ENCODE data around the gene SYNGR2. TPM values are rescaled to one million over a fixed set of nuclear protein-coding genes. Genes with fewer than 3 reads are reported as not detected.

The SYNGR2 gene
- total RNA-seq, 1 experiment from 2014 or later, result 148 TPM

DNA sequence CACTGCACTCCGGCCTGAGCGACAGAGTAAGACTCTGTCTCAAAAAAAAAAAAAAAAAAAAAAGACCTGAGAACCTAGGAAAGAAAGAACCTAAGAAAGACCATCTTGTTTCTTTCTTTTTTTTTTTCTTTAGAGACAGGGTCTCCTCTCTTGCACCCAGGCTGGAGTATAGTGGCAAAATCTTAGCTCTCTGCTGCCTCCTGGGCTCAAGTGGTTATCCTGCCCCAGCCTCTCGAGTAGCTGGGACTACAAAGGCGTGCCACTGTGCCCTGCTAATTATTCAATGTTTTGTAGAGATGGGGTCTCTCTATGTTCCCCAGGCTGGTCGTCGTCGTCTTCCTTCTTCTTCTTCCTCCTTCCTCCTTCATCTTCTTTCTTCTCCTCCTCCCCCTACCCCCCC lies 37.9 kb downstream of the SYNGR2 start:
- intact Hi-C loops (cut with micrococcal nuclease), result no loop called here
- H3K4me2 ChIP-seq (ENCODE audit: low read length), result no peak overlapping the region
- H4K20me1 ChIP-seq (ENCODE audit: insufficient read depth), result no peaks in the 10 kb centered on the region
- ChIA-PET CTCF (interaction anchor here (0.7 to 1.6 kb wide), 3 partner anchors 19 to 123 kb away, joined by 3 to 4 read pairs (median 3); partner anchors contain the start of genes AFMID and TK1), RAD21 (ENCODE audit: low non-redundant PET in 1 of 2, low total read pairs in 2 of 2, uncharacterized antibody in 2 of 2, unreplicated experiment in 2 of 2) (interaction anchor here in 1 of 2 experiments (1.1 kb wide), 1 partner anchor 20 kb away, joined by 7 read pairs; the partner anchor contains the start of genes AFMID and TK1), POLR2A (interaction anchor here (0.7 to 1.5 kb wide), 2 partner anchors 20 to 66 kb away, joined by 3 to 6 read pairs; partner anchors contain the start of genes AFMID and TK1)
- H3K9me3 ChIP-seq (ENCODE audit: control insufficient read depth in 1 of 2, insufficient read depth in 1 of 2, low read depth in 1 of 2, low read length in 2 of 2), result no peaks in the 10 kb centered on the region
- no peaks in the 10 kb centered on the region for H3K4me1 ChIP-seq (ENCODE audit: control insufficient read depth in 1 of 2, insufficient read depth in 2 of 2, low read length in 2 of 2)
- no peaks in the 10 kb centered on the region for H3K79me2 ChIP-seq (ENCODE audit: insufficient read depth, low read length)
- BruUV-seq (replicated peaks), result no TSS peak
- H3K27me3 ChIP-seq (ENCODE audit: insufficient read depth, low read length), result no peaks in the 10 kb centered on the region
- H3K27ac ChIP-seq (ENCODE audit: low read depth, low read length), result no peak overlapping the region
- no peak overlapping the region for H2AFZ ChIP-seq (ENCODE audit: low read depth, low read length, poor library complexity, severe bottlenecking)
- ATAC-seq, result peak; percentile 56; the same call in 1 of the 2 replicates
- H3K4me3 ChIP-seq (replicated peaks in 1 of 2; ENCODE audit: low read depth in 1 of 2, low read length in 2 of 2), result no peak overlapping the region
- DNase-seq (ENCODE audit: low read depth, low spot score), result no peak
- H3K36me3 ChIP-seq (ENCODE audit: control insufficient read depth in 1 of 2, insufficient read depth in 2 of 2, low read length in 2 of 2), result peaks cover 9 to 16% of the 10 kb centered on the region in 2 experiments; a peak in 3 of 4 replicates
- no peak overlapping the region for H3K9ac ChIP-seq (ENCODE audit: low read length)
- no peak for TF ChIP-seq CEBPB (IDR thresholded peaks at IDR 0.05; ENCODE audit: low read depth)
- TF ChIP-seq, protein P1, sequence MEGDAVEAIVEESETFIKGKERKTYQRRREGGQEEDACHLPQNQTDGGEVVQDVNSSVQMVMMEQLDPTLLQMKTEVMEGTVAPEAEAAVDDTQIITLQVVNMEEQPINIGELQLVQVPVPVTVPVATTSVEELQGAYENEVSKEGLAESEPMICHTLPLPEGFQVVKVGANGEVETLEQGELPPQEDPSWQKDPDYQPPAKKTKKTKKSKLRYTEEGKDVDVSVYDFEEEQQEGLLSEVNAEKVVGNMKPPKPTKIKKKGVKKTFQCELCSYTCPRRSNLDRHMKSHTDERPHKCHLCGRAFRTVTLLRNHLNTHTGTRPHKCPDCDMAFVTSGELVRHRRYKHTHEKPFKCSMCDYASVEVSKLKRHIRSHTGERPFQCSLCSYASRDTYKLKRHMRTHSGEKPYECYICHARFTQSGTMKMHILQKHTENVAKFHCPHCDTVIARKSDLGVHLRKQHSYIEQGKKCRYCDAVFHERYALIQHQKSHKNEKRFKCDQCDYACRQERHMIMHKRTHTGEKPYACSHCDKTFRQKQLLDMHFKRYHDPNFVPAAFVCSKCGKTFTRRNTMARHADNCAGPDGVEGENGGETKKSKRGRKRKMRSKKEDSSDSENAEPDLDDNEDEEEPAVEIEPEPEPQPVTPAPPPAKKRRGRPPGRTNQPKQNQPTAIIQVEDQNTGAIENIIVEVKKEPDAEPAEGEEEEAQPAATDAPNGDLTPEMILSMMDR (IDR thresholded peaks at IDR 0.05 in 2 of 3, conservative IDR thresholded peaks at IDR 0.05 in 1 of 3; ENCODE audit: borderline replicate concordance in 1 of 3, insufficient read depth in 1 of 3, low read depth in 2 of 3, low read length in 2 of 3), result peak in 1 of 3 experiments; percentile 33; a peak in 2 of 6 replicates
- peak; percentile 43; the same call in 1 of the 2 replicates for TF ChIP-seq RAD21 (IDR thresholded peaks at IDR 0.05; ENCODE audit: low read depth)
- no peaks in the 10 kb centered on the region for H3K9me2 ChIP-seq (ENCODE audit: insufficient read depth)

DNA sequence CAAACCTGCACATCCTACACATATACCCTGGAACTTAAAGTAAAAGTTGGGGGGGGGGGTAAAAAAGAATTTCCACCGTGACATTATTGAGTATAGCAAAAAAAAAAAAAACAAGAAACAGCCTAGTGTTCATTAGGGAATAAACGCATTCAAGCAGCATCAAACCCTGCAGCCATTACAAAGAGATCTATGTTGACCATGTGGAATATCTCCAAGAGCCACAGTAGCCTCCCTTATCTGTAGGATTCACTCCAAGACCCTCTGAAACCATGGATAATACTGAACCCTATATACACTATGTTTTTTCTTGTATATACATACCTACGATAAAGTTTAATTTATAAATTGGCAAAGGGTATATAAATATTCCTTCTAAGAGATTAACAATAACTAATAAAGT lies 40.1 kb downstream of the SYNGR2 start:
- BruUV-seq (replicated peaks), result no TSS peak
- POLR2A ChIA-PET, result interaction anchor here (1.4 kb wide), 1 partner anchor 21 kb away, joined by 6 read pairs; the partner anchor contains the start of genes AFMID and TK1
- H2AFZ ChIP-seq (ENCODE audit: low read depth, low read length, poor library complexity, severe bottlenecking), result no peak overlapping the region
- no peak for ATAC-seq
- H3K27me3 ChIP-seq (ENCODE audit: insufficient read depth, low read length), result no peaks in the 10 kb centered on the region
- H3K36me3 ChIP-seq (ENCODE audit: control insufficient read depth in 1 of 2, insufficient read depth in 2 of 2, low read length in 2 of 2), result peaks cover 7 to 13% of the 10 kb centered on the region in 2 experiments; a peak in 3 of 4 replicates
- no peaks in the 10 kb centered on the region for H3K79me2 ChIP-seq (ENCODE audit: insufficient read depth, low read length)
- peaks cover 3 to 4% of the 10 kb centered on the region in 2 experiments for H3K4me1 ChIP-seq (ENCODE audit: control insufficient read depth in 1 of 2, insufficient read depth in 2 of 2, low read length in 2 of 2)
- no peaks in the 10 kb centered on the region for H3K9me2 ChIP-seq (ENCODE audit: insufficient read depth)
- no peak overlapping the region for H3K9ac ChIP-seq (ENCODE audit: low read length)
- no peak overlapping the region for H3K4me2 ChIP-seq (ENCODE audit: low read length)
- H3K9me3 ChIP-seq (ENCODE audit: control insufficient read depth in 1 of 2, insufficient read depth in 1 of 2, low read depth in 1 of 2, low read length in 2 of 2), result no peaks in the 10 kb centered on the region
- RAD21 ChIA-PET (ENCODE audit: low non-redundant PET in 1 of 2, low total read pairs in 2 of 2, uncharacterized antibody in 2 of 2, unreplicated experiment in 2 of 2), result no interaction called here
- CTCF ChIA-PET, result no interaction called here
- H3K4me3 ChIP-seq (replicated peaks in 1 of 2; ENCODE audit: low read depth in 1 of 2, low read length in 2 of 2), result no peak overlapping the region
- no peak for DNase-seq (ENCODE audit: low read depth, low spot score)
- H4K20me1 ChIP-seq (ENCODE audit: insufficient read depth), result no peaks in the 10 kb centered on the region
- H3K27ac ChIP-seq (ENCODE audit: low read depth, low read length), result no peak overlapping the region
- intact Hi-C loops (cut with micrococcal nuclease), result no loop called here
- no peak for TF ChIP-seq RAD21 (IDR thresholded peaks at IDR 0.05; ENCODE audit: low read depth)
- TF ChIP-seq, protein P2, sequence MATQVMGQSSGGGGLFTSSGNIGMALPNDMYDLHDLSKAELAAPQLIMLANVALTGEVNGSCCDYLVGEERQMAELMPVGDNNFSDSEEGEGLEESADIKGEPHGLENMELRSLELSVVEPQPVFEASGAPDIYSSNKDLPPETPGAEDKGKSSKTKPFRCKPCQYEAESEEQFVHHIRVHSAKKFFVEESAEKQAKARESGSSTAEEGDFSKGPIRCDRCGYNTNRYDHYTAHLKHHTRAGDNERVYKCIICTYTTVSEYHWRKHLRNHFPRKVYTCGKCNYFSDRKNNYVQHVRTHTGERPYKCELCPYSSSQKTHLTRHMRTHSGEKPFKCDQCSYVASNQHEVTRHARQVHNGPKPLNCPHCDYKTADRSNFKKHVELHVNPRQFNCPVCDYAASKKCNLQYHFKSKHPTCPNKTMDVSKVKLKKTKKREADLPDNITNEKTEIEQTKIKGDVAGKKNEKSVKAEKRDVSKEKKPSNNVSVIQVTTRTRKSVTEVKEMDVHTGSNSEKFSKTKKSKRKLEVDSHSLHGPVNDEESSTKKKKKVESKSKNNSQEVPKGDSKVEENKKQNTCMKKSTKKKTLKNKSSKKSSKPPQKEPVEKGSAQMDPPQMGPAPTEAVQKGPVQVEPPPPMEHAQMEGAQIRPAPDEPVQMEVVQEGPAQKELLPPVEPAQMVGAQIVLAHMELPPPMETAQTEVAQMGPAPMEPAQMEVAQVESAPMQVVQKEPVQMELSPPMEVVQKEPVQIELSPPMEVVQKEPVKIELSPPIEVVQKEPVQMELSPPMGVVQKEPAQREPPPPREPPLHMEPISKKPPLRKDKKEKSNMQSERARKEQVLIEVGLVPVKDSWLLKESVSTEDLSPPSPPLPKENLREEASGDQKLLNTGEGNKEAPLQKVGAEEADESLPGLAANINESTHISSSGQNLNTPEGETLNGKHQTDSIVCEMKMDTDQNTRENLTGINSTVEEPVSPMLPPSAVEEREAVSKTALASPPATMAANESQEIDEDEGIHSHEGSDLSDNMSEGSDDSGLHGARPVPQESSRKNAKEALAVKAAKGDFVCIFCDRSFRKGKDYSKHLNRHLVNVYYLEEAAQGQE (IDR thresholded peaks at IDR 0.05; ENCODE audit: low read depth), result no peak
- no peak for TF ChIP-seq FOSL1 (IDR thresholded peaks at IDR 0.05; ENCODE audit: low read depth)
- no peak for TF ChIP-seq YY1 (IDR thresholded peaks at IDR 0.05; ENCODE audit: extremely low read depth, insufficient replicate concordance, low read depth, low read length)
- TF ChIP-seq ELF1 (IDR thresholded peaks at IDR 0.05; ENCODE audit: borderline replicate concordance, low read depth), result no peak
- no peak for TF ChIP-seq ZFX (IDR thresholded peaks at IDR 0.05)
- TF ChIP-seq, protein P1 (IDR thresholded peaks at IDR 0.05 in 2 of 3, conservative IDR thresholded peaks at IDR 0.05 in 1 of 3; ENCODE audit: borderline replicate concordance in 1 of 3, insufficient read depth in 1 of 3, low read depth in 2 of 3, low read length in 2 of 3), result no peak
- TF ChIP-seq EZH2phosphoT487 (IDR thresholded peaks at IDR 0.05; ENCODE audit: borderline replicate concordance), result no peak
- TF ChIP-seq JUND (IDR thresholded peaks at IDR 0.05), result no peak
- no peak for TF ChIP-seq POLR2A (IDR thresholded peaks at IDR 0.05; ENCODE audit: borderline replicate concordance, extremely low read depth, insufficient read depth, insufficient read length)
